WTC11 (cell line): ENCODE results near the gene ESRP2. TPM values are rescaled to one million over a fixed set of nuclear protein-coding genes. Genes with fewer than 3 reads are reported as not detected.

ENCODE experiments used
- ATAC-seq: fragments of 200-7000 bp; cut with Tn5 transposase; 2 replicates; pipeline ENCODE4 v1.10.0; 2021; ENCODE audit warnings: mild to moderate bottlenecking, moderate library complexity
- CTCF ChIA-PET: fragments of 300-600 bp; sonication (Branson Sonifier 250); formaldehyde crosslinking; loops from one replicate; lab custom pipeline; 2021; ENCODE audit warnings: antibody characterized with exemption; lab: Charles Lee
- POLR2A ChIA-PET: fragments of 350-600 bp; sonication (Branson Sonifier 250); formaldehyde crosslinking; loops from one replicate; lab custom pipeline; 2021; ENCODE audit warnings: antibody characterized with exemption; lab: Charles Lee
- DNase-seq: peaks from one replicate; pipeline ENCODE4 v3.0.0; 2021; ENCODE audit warnings: low spot score
- H3K27ac Mint-ChIP-seq: 2 replicates; pipeline ENCODE4 v1.8.0; 2021; ENCODE audit warnings: mixed read lengths
- H3K27me3 Mint-ChIP-seq: 2 replicates; pipeline ENCODE4 v1.8.0; 2021; ENCODE audit warnings: low read depth, mild to moderate bottlenecking, moderate library complexity, mixed read lengths
- H3K36me3 Mint-ChIP-seq: 2 replicates; pipeline ENCODE4 v1.8.0; 2021; ENCODE audit warnings: mixed read lengths
- H3K4me1 Mint-ChIP-seq: 2 replicates; pipeline ENCODE4 v1.8.0; 2022; ENCODE audit warnings: mixed read lengths
- H3K4me3 Mint-ChIP-seq: 2 replicates; pipeline ENCODE4 v1.8.0; 2021; ENCODE audit warnings: mild to moderate bottlenecking, moderate library complexity, mixed read lengths
- H3K9me3 Mint-ChIP-seq: 2 replicates; pipeline ENCODE4 v1.8.0; 2021; ENCODE audit warnings: mixed read lengths
- ATF1 ChIP-seq: sonication (generic); formaldehyde crosslinking; IDR thresholded peaks from 2 replicates; pipeline ENCODE4 v1.8.1; 2023; ENCODE audit warnings: mild to moderate bottlenecking, moderate library complexity, missing genetic modification reagents
- ATF2 ChIP-seq: sonication (generic); formaldehyde crosslinking; IDR thresholded peaks from 2 replicates; pipeline ENCODE4 v1.8.1; 2022; ENCODE audit warnings: low read depth, missing genetic modification reagents, borderline replicate concordance
- ATF3 ChIP-seq: sonication (generic); formaldehyde crosslinking; conservative IDR thresholded peaks from 2 replicates; pipeline ENCODE4 v1.8.1; 2022; ENCODE audit warnings: mild to moderate bottlenecking, missing genetic modification reagents
- CBFB ChIP-seq: sonication (generic); formaldehyde crosslinking; IDR thresholded peaks from 2 replicates; pipeline ENCODE4 v1.8.1; 2022; ENCODE audit warnings: mild to moderate bottlenecking, low read depth, missing genetic modification reagents
- CREB1 ChIP-seq: sonication (generic); formaldehyde crosslinking; IDR thresholded peaks from 2 replicates; pipeline ENCODE4 v1.8.0; 2023; ENCODE audit warnings: mild to moderate bottlenecking, missing genetic modification reagents
- CREM ChIP-seq: sonication (generic); formaldehyde crosslinking; IDR thresholded peaks from 2 replicates; pipeline ENCODE4 v1.8.1; 2022; ENCODE audit warnings: mild to moderate bottlenecking, missing genetic modification reagents, moderate library complexity
- CTCF ChIP-seq: fragments of 200-600 bp; IDR thresholded peaks from 2 replicates; pipeline ENCODE4 v1.8.0; 2022; ENCODE audit warnings: antibody characterized with exemption
- ERG ChIP-seq: fragments of 250-450 bp; sonication (Bioruptor Pico); IDR thresholded peaks from 2 replicates; pipeline ENCODE4 v1.8.0; 2021; ENCODE audit warnings: mild to moderate bottlenecking
- ESRRA ChIP-seq: sonication (generic); formaldehyde crosslinking; IDR thresholded peaks from 2 replicates; pipeline ENCODE4 v1.8.1; 2022; ENCODE audit warnings: mild to moderate bottlenecking, missing genetic modification reagents, borderline replicate concordance
- FOXJ3 ChIP-seq: sonication (generic); formaldehyde crosslinking; IDR thresholded peaks from 2 replicates; pipeline ENCODE4 v1.9.0; 2021; ENCODE audit warnings: missing genetic modification reagents, mild to moderate bottlenecking, borderline replicate concordance
- FOXP1 ChIP-seq: sonication (generic); formaldehyde crosslinking; IDR thresholded peaks from 2 replicates; pipeline ENCODE4 v1.8.0; 2022; ENCODE audit warnings: missing genetic modification reagents, mild to moderate bottlenecking, moderate library complexity, borderline replicate concordance
- GABPB1 ChIP-seq: sonication (generic); formaldehyde crosslinking; IDR thresholded peaks from 2 replicates; pipeline ENCODE4 v1.8.1; 2023; ENCODE audit warnings: mild to moderate bottlenecking, missing genetic modification reagents
- JUN ChIP-seq: sonication (generic); formaldehyde crosslinking; IDR thresholded peaks from 2 replicates; pipeline ENCODE4 v1.8.0; 2023; ENCODE audit warnings: mild to moderate bottlenecking, missing genetic modification reagents
- MAX ChIP-seq: sonication (generic); formaldehyde crosslinking; IDR thresholded peaks from 2 replicates; pipeline ENCODE4 v1.8.0; 2022; ENCODE audit warnings: mild to moderate bottlenecking, missing genetic modification reagents
- NFE2L1 ChIP-seq: sonication (generic); formaldehyde crosslinking; IDR thresholded peaks from 2 replicates; pipeline ENCODE4 v1.8.1; 2023; ENCODE audit warnings: missing genetic modification reagents
- NR2C2 ChIP-seq: sonication (generic); formaldehyde crosslinking; IDR thresholded peaks from 2 replicates; pipeline ENCODE4 v1.8.0; 2022; ENCODE audit warnings: mild to moderate bottlenecking, missing genetic modification reagents
- RELA ChIP-seq: sonication (generic); formaldehyde crosslinking; IDR thresholded peaks from 2 replicates; pipeline ENCODE4 v1.8.1; 2022; ENCODE audit warnings: missing genetic modification reagents, mild to moderate bottlenecking, borderline replicate concordance
- SOX15 ChIP-seq: fragments of 250-450 bp; sonication (Bioruptor Pico); IDR thresholded peaks from 2 replicates; pipeline ENCODE4 v1.9.0; 2021; ENCODE audit warnings: mild to moderate bottlenecking
- SP1 ChIP-seq: sonication (generic); formaldehyde crosslinking; conservative IDR thresholded peaks from 2 replicates; pipeline ENCODE4 v1.8.1; 2022; ENCODE audit warnings: missing genetic modification reagents
- ZNF416 ChIP-seq: fragments of 250-450 bp; sonication (Bioruptor Pico); IDR thresholded peaks from 2 replicates; pipeline ENCODE4 v1.9.0; 2021; ENCODE audit warnings: mild to moderate bottlenecking, inconsistent platforms
- total RNA-seq: library from RNA; stranded (reverse); gene quantifications from 3 replicates; pipeline ENCODE4 v1.2.3, GENCODE V29; 2021
- TF ChIP-seq, protein P1 (sequence below): sonication (generic); formaldehyde crosslinking; IDR thresholded peaks from 2 replicates; pipeline ENCODE4 v1.8.1; 2023; ENCODE audit warnings: mild to moderate bottlenecking, moderate library complexity, missing genetic modification reagents
- TF ChIP-seq, protein P2 (sequence below): sonication (generic); formaldehyde crosslinking; IDR thresholded peaks from 2 replicates; pipeline ENCODE4 v1.8.0; 2022; ENCODE audit warnings: mild to moderate bottlenecking, missing genetic modification reagents
- TF ChIP-seq, protein P3 (sequence below): sonication (generic); formaldehyde crosslinking; IDR thresholded peaks from 2 replicates; pipeline ENCODE4 v1.8.1; 2023; ENCODE audit warnings: mild to moderate bottlenecking, missing genetic modification reagents
- TF ChIP-seq, protein P4 (sequence below): sonication (generic); formaldehyde crosslinking; IDR thresholded peaks from 2 replicates; pipeline ENCODE4 v1.8.0; 2023; ENCODE audit warnings: missing genetic modification reagents

The ESRP2 gene
- total RNA-seq, 1 experiment from 2014 or later: 55.0 TPM

DNA sequence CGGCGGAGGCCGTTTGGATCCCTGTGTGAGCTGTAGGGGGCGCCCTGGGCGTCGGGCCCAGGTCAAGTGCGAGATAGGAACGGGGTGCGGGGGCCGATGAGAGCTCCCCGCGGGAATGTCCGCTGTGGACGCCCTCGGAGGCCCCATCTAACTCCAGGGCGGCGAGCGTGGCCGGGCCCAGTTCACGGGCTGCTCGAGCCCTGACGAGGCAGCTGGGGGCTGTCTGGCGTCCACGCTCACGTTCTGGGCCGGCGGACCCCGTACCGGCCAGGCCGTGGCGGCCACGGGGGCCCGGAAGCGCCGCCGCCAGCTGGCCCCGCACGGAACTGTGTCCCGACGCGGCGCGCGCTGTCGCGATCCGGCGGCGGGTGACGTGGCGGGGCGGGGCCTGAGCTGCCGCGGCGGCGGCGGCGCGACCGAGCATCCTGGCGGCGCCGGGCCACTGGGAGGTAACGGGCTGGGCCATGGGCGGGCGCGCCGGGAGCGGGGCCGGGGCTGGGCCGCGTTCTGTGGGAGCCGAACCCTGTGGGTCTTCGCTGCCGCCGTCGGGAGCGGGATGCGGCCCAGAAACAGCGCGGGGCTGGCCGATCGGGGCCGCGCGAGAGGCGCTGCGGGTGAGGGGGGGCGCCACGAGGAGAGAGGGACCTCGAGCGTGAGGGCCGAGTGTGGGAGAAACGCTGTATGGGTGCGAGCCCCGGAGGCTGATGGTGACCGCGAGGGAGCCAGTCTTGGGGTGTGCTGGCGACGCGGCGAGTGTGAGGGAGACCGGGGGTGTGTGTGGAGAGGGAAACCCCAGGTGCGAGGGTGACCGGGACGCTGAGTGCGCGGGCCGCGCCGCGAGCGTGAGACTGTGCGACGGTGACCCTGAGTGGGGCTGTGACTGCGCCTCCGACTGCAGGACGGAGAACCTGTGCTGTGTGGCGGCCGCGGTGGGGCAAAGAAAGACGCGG, 28.5 kb upstream of the ESRP2 start, which contains the start of gene SLC7A6:
SLC7A6 (plus strand) TSS at position 399 of the 950 bp plus-strand sequence. CDS start 10,201 bp downstream, outside the sequence.
- Mint-ChIP-seq H3K9me3 (no peaks in the 10 kb centered on the region), H3K27ac (peak within 1 kb of the TSS; percentile 77), H3K4me1 (peaks cover 34% of the 10 kb centered on the region), H3K27me3 (peaks cover 16% of the 10 kb centered on the region), H3K4me3 (peak within 1 kb of the TSS; percentile 93), H3K36me3 (no peaks in the 10 kb centered on the region)
- ATAC-seq (peak; percentile 60), DNase-seq (peak; percentile 76)
- ChIA-PET POLR2A (interaction anchor here (0.7 to 1.4 kb wide), 6 partner anchors 20 to 1390 kb away, joined by 3 to 8 read pairs (median 3); partner anchors contain the start of genes PRMT7 and SLC7A6OS), CTCF (interaction anchor here (0.5 to 4.5 kb wide), 53 partner anchors 8 to 579 kb away, joined by 3 to 74 read pairs (median 4); partner anchors contain the start of genes ESRP2, NFATC3, PLA2G15 and PRMT7)
- TF ChIP-seq FOXJ3 (CRISPR knock-in tag) (no peak), CBFB (CRISPR knock-in tag) (no peak), CREM (CRISPR knock-in tag) (0 out of 2 replicates have a peak, but pooled peaks have one; percentile 35), ATF1 (CRISPR knock-in tag) (0 out of 2 replicates have a peak, but pooled peaks have one; percentile 4), ERG (CRISPR knock-in tag) (no peak), GABPB1 (CRISPR knock-in tag) (0 out of 2 replicates have a peak, but pooled peaks have one; percentile 42), ATF3 (CRISPR knock-in tag) (no peak), NFE2L1 (CRISPR knock-in tag) (0 out of 2 replicates have a peak, but pooled peaks have one; percentile 32), ZNF416 (0 out of 2 replicates have a peak, but pooled peaks have one; percentile 5), SOX15 (CRISPR knock-in tag) (no peak), RELA (peak; percentile 55; the same call in 1 of the 2 replicates), MAX (0 out of 2 replicates have a peak, but pooled peaks have one; percentile 42), FOXP1 (peak; percentile 5; the same call in 1 of the 2 replicates), SP1 (CRISPR knock-in tag) (peak; percentile 47), JUN (CRISPR knock-in tag) (no peak), NR2C2 (CRISPR knock-in tag) (no peak), ESRRA (CRISPR knock-in tag) (0 out of 2 replicates have a peak, but pooled peaks have one; percentile 53), ATF2 (CRISPR knock-in tag) (no peak), CTCF (peak; percentile 69), CREB1 (CRISPR knock-in tag) (no peak)
- TF ChIP-seq, protein P1, sequence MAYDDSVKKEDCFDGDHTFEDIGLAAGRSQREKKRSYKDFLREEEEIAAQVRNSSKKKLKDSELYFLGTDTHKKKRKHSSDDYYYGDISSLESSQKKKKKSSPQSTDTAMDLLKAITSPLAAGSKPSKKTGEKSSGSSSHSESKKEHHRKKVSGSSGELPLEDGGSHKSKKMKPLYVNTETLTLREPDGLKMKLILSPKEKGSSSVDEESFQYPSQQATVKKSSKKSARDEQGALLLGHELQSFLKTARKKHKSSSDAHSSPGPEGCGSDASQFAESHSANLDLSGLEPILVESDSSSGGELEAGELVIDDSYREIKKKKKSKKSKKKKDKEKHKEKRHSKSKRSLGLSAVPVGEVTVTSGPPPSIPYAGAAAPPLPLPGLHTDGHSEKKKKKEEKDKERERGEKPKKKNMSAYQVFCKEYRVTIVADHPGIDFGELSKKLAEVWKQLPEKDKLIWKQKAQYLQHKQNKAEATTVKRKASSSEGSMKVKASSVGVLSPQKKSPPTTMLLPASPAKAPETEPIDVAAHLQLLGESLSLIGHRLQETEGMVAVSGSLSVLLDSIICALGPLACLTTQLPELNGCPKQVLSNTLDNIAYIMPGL: peak; percentile 71
- TF ChIP-seq, protein P2, sequence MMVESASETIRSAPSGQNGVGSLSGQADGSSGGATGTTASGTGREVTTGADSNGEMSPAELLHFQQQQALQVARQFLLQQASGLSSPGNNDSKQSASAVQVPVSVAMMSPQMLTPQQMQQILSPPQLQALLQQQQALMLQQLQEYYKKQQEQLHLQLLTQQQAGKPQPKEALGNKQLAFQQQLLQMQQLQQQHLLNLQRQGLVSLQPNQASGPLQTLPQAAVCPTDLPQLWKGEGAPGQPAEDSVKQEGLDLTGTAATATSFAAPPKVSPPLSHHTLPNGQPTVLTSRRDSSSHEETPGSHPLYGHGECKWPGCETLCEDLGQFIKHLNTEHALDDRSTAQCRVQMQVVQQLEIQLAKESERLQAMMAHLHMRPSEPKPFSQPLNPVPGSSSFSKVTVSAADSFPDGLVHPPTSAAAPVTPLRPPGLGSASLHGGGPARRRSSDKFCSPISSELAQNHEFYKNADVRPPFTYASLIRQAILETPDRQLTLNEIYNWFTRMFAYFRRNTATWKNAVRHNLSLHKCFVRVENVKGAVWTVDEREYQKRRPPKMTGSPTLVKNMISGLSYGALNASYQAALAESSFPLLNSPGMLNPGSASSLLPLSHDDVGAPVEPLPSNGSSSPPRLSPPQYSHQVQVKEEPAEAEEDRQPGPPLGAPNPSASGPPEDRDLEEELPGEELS (CRISPR knock-in tag): peak; percentile 10
- TF ChIP-seq, protein P3, sequence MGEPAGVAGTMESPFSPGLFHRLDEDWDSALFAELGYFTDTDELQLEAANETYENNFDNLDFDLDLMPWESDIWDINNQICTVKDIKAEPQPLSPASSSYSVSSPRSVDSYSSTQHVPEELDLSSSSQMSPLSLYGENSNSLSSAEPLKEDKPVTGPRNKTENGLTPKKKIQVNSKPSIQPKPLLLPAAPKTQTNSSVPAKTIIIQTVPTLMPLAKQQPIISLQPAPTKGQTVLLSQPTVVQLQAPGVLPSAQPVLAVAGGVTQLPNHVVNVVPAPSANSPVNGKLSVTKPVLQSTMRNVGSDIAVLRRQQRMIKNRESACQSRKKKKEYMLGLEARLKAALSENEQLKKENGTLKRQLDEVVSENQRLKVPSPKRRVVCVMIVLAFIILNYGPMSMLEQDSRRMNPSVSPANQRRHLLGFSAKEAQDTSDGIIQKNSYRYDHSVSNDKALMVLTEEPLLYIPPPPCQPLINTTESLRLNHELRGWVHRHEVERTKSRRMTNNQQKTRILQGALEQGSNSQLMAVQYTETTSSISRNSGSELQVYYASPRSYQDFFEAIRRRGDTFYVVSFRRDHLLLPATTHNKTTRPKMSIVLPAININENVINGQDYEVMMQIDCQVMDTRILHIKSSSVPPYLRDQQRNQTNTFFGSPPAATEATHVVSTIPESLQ: no peak
- TF ChIP-seq, protein P4, sequence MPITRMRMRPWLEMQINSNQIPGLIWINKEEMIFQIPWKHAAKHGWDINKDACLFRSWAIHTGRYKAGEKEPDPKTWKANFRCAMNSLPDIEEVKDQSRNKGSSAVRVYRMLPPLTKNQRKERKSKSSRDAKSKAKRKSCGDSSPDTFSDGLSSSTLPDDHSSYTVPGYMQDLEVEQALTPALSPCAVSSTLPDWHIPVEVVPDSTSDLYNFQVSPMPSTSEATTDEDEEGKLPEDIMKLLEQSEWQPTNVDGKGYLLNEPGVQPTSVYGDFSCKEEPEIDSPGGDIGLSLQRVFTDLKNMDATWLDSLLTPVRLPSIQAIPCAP: 0 out of 2 replicates have a peak, but pooled peaks have one; percentile 61
